Chondrocyte (in vitro differentiated cells): ENCODE results near the gene JUN. TPM values are rescaled to one million over a fixed set of nuclear protein-coding genes. Genes with fewer than 3 reads are reported as not detected.

Source experiments
- DNase-seq: peaks from one replicate; pipeline ENCODE4 v3.0.0; 2021; ENCODE audit warnings: mixed read lengths, low spot score
- H3K27ac Mint-ChIP-seq: one replicate; pipeline ENCODE4 v1.8.0; 2021; ENCODE audit warnings: mild to moderate bottlenecking, moderate library complexity, mixed read lengths; ENCODE audit not compliant: unreplicated experiment
- H3K27me3 Mint-ChIP-seq: 2 replicates; pipeline ENCODE4 v1.8.0; 2021; ENCODE audit warnings: low read depth, mixed read lengths
- H3K36me3 Mint-ChIP-seq: 2 replicates; pipeline ENCODE4 v1.8.0; 2021; ENCODE audit warnings: low read depth, mixed read lengths
- H3K4me1 Mint-ChIP-seq: 2 replicates; pipeline ENCODE4 v1.8.0; 2021; ENCODE audit warnings: low read depth, mild to moderate bottlenecking, mixed read lengths
- H3K4me3 Mint-ChIP-seq: one replicate; pipeline ENCODE4 v1.8.0; 2021; ENCODE audit warnings: mild to moderate bottlenecking, moderate library complexity, mixed read lengths; ENCODE audit not compliant: unreplicated experiment
- H3K9me3 Mint-ChIP-seq: 2 replicates; pipeline ENCODE4 v1.8.0; 2021; ENCODE audit warnings: low read depth, mixed read lengths
- CTCF ChIP-seq: fragments of 200-600 bp; sonication (generic); IDR thresholded peaks from 2 replicates; pipeline ENCODE4 v1.5.0; 2021; ENCODE audit warnings: antibody characterized with exemption, mild to moderate bottlenecking, moderate library complexity
- total RNA-seq: library from RNA; stranded (reverse); gene quantifications from 3 replicates; pipeline ENCODE4 v1.2.1, GENCODE V29; 2021

The JUN gene
- total RNA-seq, 1 donor from 2014 or later: 92.3 TPM

- no peak for DNase-seq
- Mint-ChIP-seq H3K4me1 (peaks cover 52% of the 10 kb centered on the region), H3K36me3 (no peaks in the 10 kb centered on the region), H3K27ac (peak overlapping the region; percentile 90), H3K27me3 (no peaks in the 10 kb centered on the region), H3K9me3 (no peaks in the 10 kb centered on the region), H3K4me3 (peak overlapping the region; percentile 78)
- no peak for TF ChIP-seq CTCF
Measured at GRCh38 chr1:58816747-58817221, 32.9 kb upstream of the JUN start.

- H3K27me3 Mint-ChIP-seq: no peaks in the 10 kb centered on the region
- H3K4me3 Mint-ChIP-seq: peak overlapping the region; percentile 78
- peak; percentile 51 for TF ChIP-seq CTCF
- peaks cover 52% of the 10 kb centered on the region for H3K4me1 Mint-ChIP-seq
- peak overlapping the region; percentile 90 for H3K27ac Mint-ChIP-seq
- no peaks in the 10 kb centered on the region for H3K9me3 Mint-ChIP-seq
- DNase-seq: peak; percentile 97
- H3K36me3 Mint-ChIP-seq: no peaks in the 10 kb centered on the region
Measured at GRCh38 chr1:58816072-58816746, 32.4 kb upstream of the JUN start.

GRCh38 chr1:58815686-58816071 is 31.8 kb upstream of the JUN start:
- Mint-ChIP-seq H3K4me1 (peaks cover 52% of the 10 kb centered on the region), H3K9me3 (no peaks in the 10 kb centered on the region), H3K27me3 (no peaks in the 10 kb centered on the region), H3K36me3 (no peaks in the 10 kb centered on the region), H3K27ac (peak overlapping the region; percentile 90), H3K4me3 (peak overlapping the region; percentile 78)
- no peak for TF ChIP-seq CTCF
- no peak for DNase-seq

- no peak for TF ChIP-seq CTCF
- peak overlapping the region; percentile 78 for H3K4me3 Mint-ChIP-seq
- peak overlapping the region; percentile 90 for H3K27ac Mint-ChIP-seq
- H3K36me3 Mint-ChIP-seq: no peaks in the 10 kb centered on the region
- DNase-seq: no peak
- H3K27me3 Mint-ChIP-seq: no peaks in the 10 kb centered on the region
- peaks cover 52% of the 10 kb centered on the region for H3K4me1 Mint-ChIP-seq
- no peaks in the 10 kb centered on the region for H3K9me3 Mint-ChIP-seq
Measured at GRCh38 chr1:58815069-58815685, 31.3 kb upstream of the JUN start.

- Mint-ChIP-seq H3K36me3 (no peaks in the 10 kb centered on the region), H3K27ac (peak overlapping the region; percentile 45), H3K27me3 (no peaks in the 10 kb centered on the region), H3K9me3 (no peaks in the 10 kb centered on the region), H3K4me1 (peaks cover 53% of the 10 kb centered on the region), H3K4me3 (peak overlapping the region; percentile 22)
- no peak for TF ChIP-seq CTCF
- DNase-seq: peak; percentile 91
Measured at GRCh38 chr1:58814251-58815068, 30.6 kb upstream of the JUN start.
